Measurements from ENCODE around the gene ZNF714.

The ZNF714 gene

GRCh38 chr19:21052902-21053301 is 29.1 kb upstream of the ZNF714 start:
- Histone ChIP-seq H3K27ac (ENCODE audit: low read length) (no peak overlapping the region), H3K9ac (ENCODE audit: low read length) (no peak overlapping the region), H3K4me2 (ENCODE audit: low read length) (no peak overlapping the region), H3K79me2 (ENCODE audit: low read length) (peaks cover 7% of the 10 kb centered on the region), H3K27me3 (ENCODE audit: low read depth, low read length) (no peaks in the 10 kb centered on the region), H4K20me1 (ENCODE audit: insufficient read depth, low read length) (no peaks in the 10 kb centered on the region), H3K9me3 (ENCODE audit: insufficient read depth, low read length) (peaks cover 17% of the 10 kb centered on the region), H3K36me3 (replicated peaks; ENCODE audit: low read depth, low read length) (peaks cover 84% of the 10 kb centered on the region), H3K4me1 (ENCODE audit: low read length) (no peaks in the 10 kb centered on the region), H2AFZ (ENCODE audit: low read depth, low read length) (no peak overlapping the region), H3K4me3 (ENCODE audit: low read length) (no peak overlapping the region)
- TF ChIP-seq CTCF (IDR thresholded peaks at IDR 0.05; ENCODE audit: low read depth, low read length), result no peak
- no peak for TF ChIP-seq EZH2phosphoT487 (IDR thresholded peaks at IDR 0.05; ENCODE audit: low read depth)

GRCh38 chr19:21065336-21065735 is 16.7 kb upstream of the ZNF714 start:
- Histone ChIP-seq H3K36me3 (replicated peaks; ENCODE audit: low read depth, low read length) (peaks cover 50% of the 10 kb centered on the region), H4K20me1 (ENCODE audit: insufficient read depth, low read length) (no peaks in the 10 kb centered on the region)
- TF ChIP-seq CTCF (IDR thresholded peaks at IDR 0.05; ENCODE audit: low read depth, low read length) (no peak), EZH2phosphoT487 (IDR thresholded peaks at IDR 0.05; ENCODE audit: low read depth) (no peak)

GRCh38 chr19:21084343-21084742 is 2.3 kb downstream of the ZNF714 start:
- H3K27ac ChIP-seq (ENCODE audit: low read length), result no peak overlapping the region
- no peaks in the 10 kb centered on the region for H3K4me1 ChIP-seq (ENCODE audit: low read length)
- H3K36me3 ChIP-seq (replicated peaks; ENCODE audit: low read depth, low read length), result peaks cover 19% of the 10 kb centered on the region
- H3K9me3 ChIP-seq (ENCODE audit: insufficient read depth, low read length), result no peaks in the 10 kb centered on the region
- H3K27me3 ChIP-seq (ENCODE audit: low read depth, low read length), result no peaks in the 10 kb centered on the region
- no peak overlapping the region for H3K4me3 ChIP-seq (ENCODE audit: low read length)
- H3K4me2 ChIP-seq (ENCODE audit: low read length), result no peak overlapping the region
- TF ChIP-seq EZH2phosphoT487 (IDR thresholded peaks at IDR 0.05; ENCODE audit: low read depth), result no peak
- no peak for TF ChIP-seq CTCF (IDR thresholded peaks at IDR 0.05; ENCODE audit: low read depth, low read length)
- H3K9ac ChIP-seq (ENCODE audit: low read length), result no peak overlapping the region
- H4K20me1 ChIP-seq (ENCODE audit: insufficient read depth, low read length), result no peaks in the 10 kb centered on the region
- H3K79me2 ChIP-seq (ENCODE audit: low read length), result peaks cover 25% of the 10 kb centered on the region
- no peak overlapping the region for H2AFZ ChIP-seq (ENCODE audit: low read depth, low read length)

More at GRCh38 chr19:21065336-21065735, 16.7 kb upstream of the ZNF714 start:
- no peaks in the 10 kb centered on the region for H3K4me1 ChIP-seq (ENCODE audit: low read length)
- no peaks in the 10 kb centered on the region for H3K79me2 ChIP-seq (ENCODE audit: low read length)
- H3K4me3 ChIP-seq (ENCODE audit: low read length), result no peak overlapping the region
- H3K4me2 ChIP-seq (ENCODE audit: low read length), result no peak overlapping the region
- no peak overlapping the region for H3K27ac ChIP-seq (ENCODE audit: low read length)
- no peaks in the 10 kb centered on the region for H3K27me3 ChIP-seq (ENCODE audit: low read depth, low read length)
- peaks cover 5% of the 10 kb centered on the region; the same call in 1 of the 2 replicates for H3K9me3 ChIP-seq (ENCODE audit: insufficient read depth, low read length)
- H3K9ac ChIP-seq (ENCODE audit: low read length), result no peak overlapping the region
- H2AFZ ChIP-seq (ENCODE audit: low read depth, low read length), result no peak overlapping the region

- H3K27me3 ChIP-seq (ENCODE audit: low read depth, low read length), result no peaks in the 10 kb centered on the region
- H3K4me2 ChIP-seq (ENCODE audit: low read length), result no peak overlapping the region
- no peaks in the 10 kb centered on the region for H3K4me1 ChIP-seq (ENCODE audit: low read length)
- no peak overlapping the region for H3K27ac ChIP-seq (ENCODE audit: low read length)
- H3K4me3 ChIP-seq (ENCODE audit: low read length), result no peak overlapping the region
- peaks cover 17% of the 10 kb centered on the region for H3K79me2 ChIP-seq (ENCODE audit: low read length)
- no peaks in the 10 kb centered on the region for H3K9me3 ChIP-seq (ENCODE audit: insufficient read depth, low read length)
- H2AFZ ChIP-seq (ENCODE audit: low read depth, low read length), result no peak overlapping the region
- H3K36me3 ChIP-seq (replicated peaks; ENCODE audit: low read depth, low read length), result peaks cover 20% of the 10 kb centered on the region
- no peak overlapping the region for H3K9ac ChIP-seq (ENCODE audit: low read length)
- TF ChIP-seq EZH2phosphoT487 (IDR thresholded peaks at IDR 0.05; ENCODE audit: low read depth) (no peak), CTCF (IDR thresholded peaks at IDR 0.05; ENCODE audit: low read depth, low read length) (no peak)
- H4K20me1 ChIP-seq (ENCODE audit: insufficient read depth, low read length), result no peaks in the 10 kb centered on the region
Observed at GRCh38 chr19:21087871-21088270, 5.9 kb downstream of the ZNF714 start.
